HG02571 (cell line): Measurements from ENCODE around the gene PELI3.

Experiments used
- ATAC-seq: cut with Tn5 transposase; IDR thresholded peaks from one replicate; pipeline ENCODE4 v1.9.1; 2021; ENCODE audit warnings: mild to moderate bottlenecking, moderate library complexity; ENCODE audit not compliant: unreplicated experiment

PELI3 gene

GRCh38 chr11:66497206-66497605 is 30.5 kb downstream of the PELI3 start:
- ATAC-seq, result no peak

- ATAC-seq, result no peak
These were observed 31.8 kb downstream of the PELI3 start for GRCh38 chr11:66498506-66498905.

GRCh38 chr11:66505276-66505816 is 38.6 kb downstream of the PELI3 start:
- no peak for ATAC-seq

- ATAC-seq, result no peak
These were observed 42.4 kb downstream of the PELI3 start for GRCh38 chr11:66509131-66509561.

GRCh38 chr11:66510271-66510989 is 43.7 kb downstream of the PELI3 start, which contains the start of gene BBS1:
BBS1 (plus strand) TSS chr11:66510635; CDS start chr11:66510660, 25 bp downstream.
- peak; percentile 62 for ATAC-seq

- ATAC-seq, result no peak
These were observed 44.3 kb downstream of the PELI3 start for GRCh38 chr11:66510990-66511339.

- no peak for ATAC-seq
These were observed 56.9 kb downstream of the PELI3 start for GRCh38 chr11:66523611-66524010.

- ATAC-seq, result no peak
These were observed 57.8 kb downstream of the PELI3 start for GRCh38 chr11:66524304-66525040.
